HG03196 (cell line): Measurements from ENCODE around the gene CEP41.

Experiments used
- ATAC-seq: cut with Tn5 transposase; IDR thresholded peaks from one replicate; pipeline ENCODE4 v1.9.1; 2021; ENCODE audit not compliant: unreplicated experiment

CEP41 gene

GRCh38 chr7:130356121-130356875 lies 84.5 kb downstream of the CEP41 start:
- no peak for ATAC-seq

GRCh38 chr7:130353196-130353595 lies 87.6 kb downstream of the CEP41 start:
- ATAC-seq = no peak

GRCh38 chr7:130352194-130353074 lies 88.4 kb downstream of the CEP41 start:
- ATAC-seq = no peak

GRCh38 chr7:130351791-130352090 lies 89.1 kb downstream of the CEP41 start:
- no peak for ATAC-seq

- no peak for ATAC-seq
Observed at GRCh38 chr7:130350945-130351790, 89.6 kb downstream of the CEP41 start.

- no peak for ATAC-seq
Observed at GRCh38 chr7:130349911-130350782, 90.7 kb downstream of the CEP41 start.

GRCh38 chr7:130346941-130347340 lies 93.9 kb downstream of the CEP41 start:
- no peak for ATAC-seq

- no peak for ATAC-seq
Observed at GRCh38 chr7:130346177-130346905, 94.5 kb downstream of the CEP41 start.

- ATAC-seq = no peak
Observed at GRCh38 chr7:130345725-130346124, 95.1 kb downstream of the CEP41 start.

- no peak for ATAC-seq
Observed at GRCh38 chr7:130345136-130345535, 95.7 kb downstream of the CEP41 start.

GRCh38 chr7:130344271-130344866 lies 96.4 kb downstream of the CEP41 start, which contains the start of gene CPA5:
TSS of gene CPA5 (plus strand) at chr7:130344816. CDS start at chr7:130346486, 1,670 bp downstream.
- ATAC-seq = no peak
